Activated naive CD8-positive, alpha-beta T cell treated with anti-CD3 and anti-CD28 coated beads, Interleukin-2, amount 50 U/mL, for 16 hours (primary cell): ENCODE results near the gene NSD2.
"Not testable (repeated sequence)": the region's sequence is repeated elsewhere in the genome, so short reads cannot be mapped to it uniquely, and the experiment has no call there.

Experiments used
- DNase-seq: peaks from one replicate; pipeline ENCODE4 v3.0.0-alpha.2; 2020; ENCODE audit warnings: low read depth, low spot score

NSD2 gene

DNA sequence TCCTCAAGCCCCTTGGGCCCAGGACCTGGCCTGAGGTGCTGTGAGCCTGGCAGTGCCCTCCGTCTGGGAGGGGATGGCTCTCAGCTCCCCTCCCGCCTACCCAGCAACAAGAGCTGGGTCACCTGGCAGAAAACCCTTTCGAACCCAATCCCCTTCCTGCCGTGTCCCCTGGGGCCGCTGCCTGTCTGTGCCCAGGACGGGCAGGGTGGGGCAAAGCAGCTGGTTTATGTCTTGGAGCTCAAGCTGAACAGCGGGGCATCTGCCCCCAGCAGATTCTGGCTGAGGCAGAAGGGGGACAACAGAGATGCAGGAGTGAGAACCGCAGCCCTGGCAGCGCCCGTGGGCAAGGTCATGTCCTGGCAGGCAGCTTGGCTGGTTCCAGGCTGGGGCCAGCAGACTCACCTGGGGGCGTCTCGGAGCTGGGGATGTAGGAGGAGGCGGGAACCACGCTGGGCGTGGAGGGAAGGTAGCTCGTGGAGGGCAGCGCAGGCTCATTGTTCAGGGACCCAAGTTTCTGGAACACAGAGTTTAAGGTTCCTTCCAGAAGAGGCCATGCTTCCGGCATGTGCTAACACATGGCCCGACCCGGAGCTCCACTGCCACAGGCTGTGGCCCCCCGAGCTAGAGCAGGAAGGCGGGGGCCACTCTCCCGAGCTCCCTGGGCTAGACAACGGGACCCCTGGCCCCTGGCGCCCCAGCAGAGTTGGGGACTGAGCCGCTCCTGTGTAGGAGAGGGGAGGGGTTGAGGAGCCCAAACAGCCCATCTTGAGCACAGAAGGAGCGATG lies 113.4 kb downstream of the NSD2 start:
- no peak for DNase-seq

- DNase-seq, result no peak
These were observed 114.1 kb downstream of the NSD2 start for GRCh38 chr4:1985294-1985693.

- no peak for DNase-seq
These were observed 114.8 kb downstream of the NSD2 start for GRCh38 chr4:1985780-1986577.

GRCh38 chr4:1986578-1987210 lies 115.5 kb downstream of the NSD2 start:
- no peak for DNase-seq

- no peak for DNase-seq
These were observed 116.1 kb downstream of the NSD2 start for GRCh38 chr4:1987296-1987695.

GRCh38 chr4:1987721-1988326 lies 116.6 kb downstream of the NSD2 start:
- no peak for DNase-seq

DNA sequence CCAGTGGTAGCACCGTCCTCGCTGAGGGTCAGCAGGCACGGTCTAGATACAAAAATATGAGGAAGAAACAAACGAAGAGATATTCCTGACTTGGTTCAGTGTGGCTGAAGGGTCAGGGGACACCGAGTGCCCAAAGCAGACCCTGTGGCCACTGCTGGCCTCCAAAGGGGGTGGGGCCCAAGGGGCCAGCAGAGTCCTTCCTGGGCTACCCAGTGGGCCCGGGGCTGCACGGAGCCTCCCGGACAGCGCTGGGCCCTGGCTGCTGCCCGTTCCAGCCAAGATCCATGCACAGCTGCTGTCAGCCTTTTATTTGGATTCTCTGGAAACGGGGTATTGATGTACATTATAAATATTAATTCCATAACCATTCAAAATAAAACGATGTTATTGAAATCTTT lies 117.1 kb downstream of the NSD2 start:
- no peak for DNase-seq

DNA sequence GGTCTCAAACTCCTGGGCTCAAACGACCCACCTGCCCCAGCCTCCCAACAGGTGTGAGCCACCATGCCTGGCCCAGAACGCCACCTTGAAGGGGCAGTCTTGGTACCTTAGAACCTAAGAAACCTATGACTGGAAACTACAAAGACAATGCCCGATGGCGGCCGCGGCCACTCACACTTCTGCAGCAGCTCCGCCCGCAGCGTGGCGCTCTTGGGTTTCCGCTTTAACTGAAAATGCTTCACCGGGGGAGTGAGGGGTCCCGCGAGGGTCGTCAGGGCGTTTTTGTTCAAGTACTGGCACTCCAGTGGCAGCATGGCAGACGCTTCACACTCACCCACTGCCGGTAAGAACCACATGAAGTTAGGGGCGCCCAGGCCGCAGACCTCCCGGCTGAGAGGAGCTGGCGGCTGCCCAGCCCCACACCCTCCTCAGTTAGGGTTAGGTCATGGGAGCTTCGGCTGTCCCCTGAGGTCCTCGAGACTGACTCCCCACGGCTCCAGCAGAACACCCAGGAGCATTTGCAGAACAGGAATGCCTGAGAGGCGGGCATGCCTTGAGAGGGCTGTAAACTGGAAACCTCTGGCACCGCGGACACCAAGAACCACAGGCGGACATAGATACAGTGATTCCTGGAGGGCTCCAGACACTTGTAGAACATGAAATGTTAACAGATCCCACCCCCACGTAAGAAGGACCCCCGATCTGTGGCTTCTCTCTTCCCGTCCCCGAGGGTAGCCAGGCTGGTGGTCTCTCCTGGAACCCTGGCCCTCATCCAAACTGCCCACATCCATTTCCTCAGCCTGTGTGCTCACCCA lies 118.5 kb downstream of the NSD2 start:
- DNase-seq, result no peak

DNA sequence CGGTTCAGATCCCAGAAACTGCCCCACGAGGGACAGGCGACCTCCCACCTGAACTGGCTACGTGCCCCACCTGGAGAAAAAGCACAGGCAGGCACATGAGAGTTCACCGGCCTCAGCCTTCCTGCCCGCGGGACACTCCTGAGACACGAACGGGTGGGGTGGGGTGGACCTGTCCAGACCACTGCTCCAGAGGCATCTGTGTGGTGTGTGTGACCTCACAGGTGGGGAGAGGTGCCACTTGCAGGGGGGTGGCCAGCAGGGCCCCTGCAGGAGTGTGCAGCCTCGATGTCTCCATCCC lies 119.1 kb downstream of the NSD2 start:
- no peak for DNase-seq

DNA sequence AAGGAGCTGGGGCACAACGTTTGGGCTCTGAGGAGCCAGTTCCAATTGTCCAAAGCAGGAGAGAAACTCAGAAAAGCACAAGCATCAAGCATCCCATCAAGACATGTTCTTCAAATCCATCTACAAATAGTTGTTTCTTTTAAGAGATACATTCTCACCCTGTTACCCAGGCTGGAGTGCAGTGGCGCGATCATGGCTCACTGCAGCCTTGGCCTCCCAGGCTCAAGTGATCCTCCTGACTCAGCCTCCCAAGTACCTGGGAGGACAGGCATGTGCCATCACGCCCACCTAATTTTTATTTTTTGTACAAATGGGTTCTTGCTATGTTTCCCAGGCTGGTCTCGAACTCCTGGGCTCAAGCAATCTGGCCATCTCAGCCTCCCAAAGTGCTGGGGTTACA lies 119.5 kb downstream of the NSD2 start:
- no peak for DNase-seq

DNA sequence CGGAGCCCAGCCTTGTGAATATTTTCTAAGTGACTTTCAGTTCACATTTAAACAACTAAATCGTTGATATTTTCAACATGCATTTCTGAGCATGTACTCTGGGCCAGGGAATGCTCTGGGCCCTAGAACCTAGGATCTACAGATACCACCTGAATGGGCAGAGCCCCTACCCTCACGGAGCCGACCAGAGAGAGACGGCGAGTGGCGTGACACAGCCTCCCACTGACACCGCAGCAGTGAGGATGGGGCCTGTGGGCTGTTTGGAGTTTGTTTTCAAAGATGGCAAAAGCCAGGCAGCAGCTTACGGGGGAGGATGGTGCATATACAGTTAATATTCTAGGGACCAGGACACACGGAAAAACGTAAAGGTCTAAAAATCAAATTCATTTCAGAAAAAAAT lies 119.9 kb downstream of the NSD2 start:
- DNase-seq, result no peak

- DNase-seq, result no peak
These were observed 120.6 kb downstream of the NSD2 start for GRCh38 chr4:1991596-1992434.

DNA sequence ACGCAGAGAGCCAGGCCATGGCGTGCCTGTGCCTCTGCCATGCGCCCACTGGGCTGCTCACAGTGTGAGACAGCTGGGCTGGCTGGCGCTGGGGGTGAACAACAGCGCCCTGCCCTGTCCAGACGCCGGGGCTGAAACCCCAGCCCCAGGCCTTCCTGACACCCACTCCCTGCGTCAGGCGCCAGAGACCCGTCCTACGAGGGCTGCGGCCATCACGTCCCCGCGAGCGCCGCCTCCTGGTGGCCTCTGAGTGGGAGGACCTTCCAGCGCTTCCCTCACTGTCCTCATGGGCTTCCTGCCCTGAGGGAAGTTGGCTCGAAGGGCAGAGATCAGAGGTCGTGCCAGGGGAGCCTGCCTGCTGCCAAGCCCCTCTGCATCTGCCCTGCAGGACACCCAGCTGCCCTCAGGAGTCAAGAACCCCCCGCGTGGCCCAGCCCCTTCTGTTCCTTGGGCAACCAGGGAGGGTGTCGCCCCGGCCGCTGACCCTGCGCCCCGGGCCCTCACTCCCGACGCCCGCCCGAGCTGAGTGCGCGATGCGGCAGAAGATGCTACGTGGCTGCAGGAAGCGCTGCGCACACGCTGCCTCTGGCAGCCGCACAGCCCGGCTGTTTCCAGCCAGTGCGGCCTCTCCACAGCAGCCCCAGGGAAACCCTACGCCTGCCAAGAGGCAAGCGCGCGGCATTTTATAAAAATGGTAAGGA lies 121.4 kb downstream of the NSD2 start:
- no peak for DNase-seq

GRCh38 chr4:1993169-1993516 lies 122.0 kb downstream of the NSD2 start:
- no peak for DNase-seq

GRCh38 chr4:1993718-1994516 lies 122.7 kb downstream of the NSD2 start:
- DNase-seq, result not testable (repeated sequence)

GRCh38 chr4:1994938-1995337 lies 123.7 kb downstream of the NSD2 start:
- no peak for DNase-seq

DNA sequence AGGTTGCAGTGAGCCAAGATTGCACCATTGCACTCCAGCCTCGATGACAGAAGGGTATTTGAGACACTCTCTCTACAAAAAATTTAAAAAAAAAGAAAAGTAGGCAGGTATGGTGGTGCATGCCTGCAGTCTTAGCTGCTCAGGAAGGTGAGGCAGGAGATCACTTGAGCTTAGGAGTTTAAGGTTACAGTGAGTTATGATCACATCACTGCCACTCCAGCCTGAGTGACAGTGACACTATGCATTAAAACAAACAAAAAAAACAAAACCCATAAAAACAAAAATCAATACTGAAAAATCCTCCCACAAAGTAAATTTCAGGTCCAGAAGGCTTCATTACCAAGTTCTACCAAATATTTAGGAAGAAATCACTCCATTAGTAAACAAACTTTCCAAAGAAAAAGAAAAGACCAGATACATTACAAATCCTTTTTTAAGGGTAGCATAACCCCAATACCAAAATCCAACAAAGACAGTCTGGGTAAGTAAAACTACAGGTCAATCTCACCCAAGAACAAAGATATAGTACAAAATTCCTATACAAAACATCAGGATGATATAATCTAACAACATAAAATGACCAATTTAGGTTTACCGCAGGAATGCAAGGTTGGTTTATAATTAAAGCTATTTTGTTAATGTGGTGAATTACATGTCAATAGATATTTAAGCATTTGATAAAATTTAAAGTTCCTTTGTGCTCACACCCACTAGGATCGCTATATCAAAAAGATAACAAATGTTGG lies 125.8 kb downstream of the NSD2 start:
- DNase-seq, result no peak

DNA sequence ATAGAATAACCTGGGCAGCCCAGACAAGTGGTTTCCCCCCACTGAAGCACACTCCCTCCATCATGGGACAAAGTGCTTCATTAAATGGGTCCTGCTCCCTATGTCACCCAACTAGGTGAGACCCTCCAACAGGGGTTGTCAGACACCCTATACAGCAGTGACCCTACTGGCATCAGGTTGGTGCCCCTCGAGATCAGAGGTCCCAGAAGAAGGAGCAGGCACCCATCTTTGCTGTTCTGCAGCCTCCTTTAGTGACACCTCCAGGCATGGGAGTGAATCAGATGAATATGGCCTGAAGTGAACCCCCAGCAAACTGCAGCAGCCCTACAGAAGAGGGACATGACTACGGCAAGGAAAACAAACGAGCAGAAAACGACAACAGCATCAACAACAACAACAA lies 126.5 kb downstream of the NSD2 start:
- DNase-seq, result no peak

GRCh38 chr4:1998296-1998695 lies 127.1 kb downstream of the NSD2 start:
- no peak for DNase-seq
